Measurements from ENCODE around the gene KBTBD13.
"Not testable (repeated sequence)": the region's sequence is repeated elsewhere in the genome, so short reads cannot be mapped to it uniquely, and the experiment has no call there.

KBTBD13 gene

DNA sequence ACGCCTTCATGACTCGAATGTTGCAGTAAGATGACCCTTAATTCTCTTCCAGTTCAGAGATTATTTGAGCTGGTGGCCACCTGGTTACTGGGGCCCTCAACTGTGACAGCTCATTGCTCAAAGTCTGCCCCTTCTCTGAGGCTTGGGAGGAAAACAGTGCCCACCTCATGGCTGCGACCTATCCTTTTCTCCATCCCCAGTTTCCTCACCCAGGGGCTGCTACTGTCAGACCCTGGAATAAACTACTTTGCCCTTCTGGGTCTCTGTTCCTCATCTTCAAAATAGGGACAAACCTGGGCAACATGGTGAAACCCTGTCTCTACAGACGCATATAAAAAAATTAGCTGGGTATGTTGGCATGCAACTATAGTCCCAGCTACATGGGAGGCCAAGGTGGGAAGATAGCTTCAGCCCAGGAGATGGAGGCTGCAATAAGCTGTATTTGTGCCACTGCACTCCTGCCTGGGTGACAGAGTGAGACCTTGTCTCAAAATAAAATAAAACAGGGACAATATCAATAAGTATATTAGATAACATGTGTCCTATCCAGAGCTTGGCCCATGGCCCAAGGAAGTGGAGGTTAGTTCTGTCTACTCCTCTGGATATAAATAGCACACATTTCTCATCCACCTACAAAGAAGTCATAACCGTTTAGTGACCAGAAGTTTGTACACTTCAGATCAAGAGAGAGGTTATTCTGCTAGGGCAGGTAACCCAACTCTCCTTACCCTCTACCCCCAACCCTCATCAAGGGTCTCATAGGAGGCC is 6.6 kb upstream of the KBTBD13 start:
- no peak for DNase-seq (ENCODE audit: low spot score)

GRCh38 chr15:65071381-65071811 is 5.2 kb upstream of the KBTBD13 start:
- DNase-seq (ENCODE audit: low spot score) = no peak

GRCh38 chr15:65072027-65072426 is 4.5 kb upstream of the KBTBD13 start:
- no peak for DNase-seq (ENCODE audit: low spot score)

DNA sequence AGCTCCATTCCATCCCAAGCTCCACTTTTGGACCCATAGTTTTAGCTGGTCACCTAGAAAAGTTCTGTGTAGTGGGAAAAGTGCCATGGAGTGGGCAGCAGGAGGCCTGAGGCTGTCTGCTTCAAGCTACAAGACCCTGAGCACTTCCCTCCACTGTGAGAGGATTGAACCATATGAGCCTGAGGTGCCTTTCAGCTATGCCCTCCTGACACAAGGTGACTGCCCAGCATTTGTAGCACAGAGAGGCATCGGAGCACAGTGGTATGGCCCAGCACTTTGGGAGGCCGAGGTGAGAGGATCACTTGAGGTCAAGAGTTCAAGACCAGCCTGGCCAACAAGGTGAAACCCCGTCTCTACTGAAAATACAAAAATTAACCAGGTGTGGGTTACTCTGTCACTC is 3.9 kb upstream of the KBTBD13 start:
- DNase-seq (ENCODE audit: low spot score) = no peak

DNA sequence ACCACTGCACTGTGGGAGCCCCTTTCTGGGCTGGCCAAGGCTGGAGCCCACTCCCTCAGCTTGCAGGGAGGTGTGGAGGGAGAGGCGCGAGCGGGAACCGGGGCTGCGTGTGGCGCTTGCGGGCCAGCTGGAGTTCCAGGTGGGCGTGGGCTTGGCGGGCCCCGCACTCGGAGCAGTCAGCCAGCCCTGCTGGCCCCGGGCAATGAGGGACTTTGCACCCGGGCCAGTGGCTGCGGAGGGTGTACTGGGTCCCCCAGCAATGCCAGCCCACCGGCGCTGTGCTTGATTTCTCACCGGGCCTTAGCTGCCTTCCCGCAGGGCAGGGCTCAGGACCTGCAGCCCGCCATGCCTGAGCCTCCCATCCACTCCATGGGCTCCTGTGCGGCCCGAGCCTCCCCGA is 1.6 kb upstream of the KBTBD13 start:
- DNase-seq (ENCODE audit: low spot score) = not testable (repeated sequence)

- not testable (repeated sequence) for DNase-seq (ENCODE audit: low spot score)
These were observed 745 bp upstream of the KBTBD13 start for GRCh38 chr15:65075607-65076395.

GRCh38 chr15:65077291-65077980 is 890 bp downstream of the KBTBD13 start:
- no peak for DNase-seq (ENCODE audit: low spot score)

GRCh38 chr15:65077981-65078352 is 1.4 kb downstream of the KBTBD13 start:
- no peak for DNase-seq (ENCODE audit: low spot score)

GRCh38 chr15:65079580-65079979 is 3.0 kb downstream of the KBTBD13 start:
- no peak for DNase-seq (ENCODE audit: low spot score)

DNA sequence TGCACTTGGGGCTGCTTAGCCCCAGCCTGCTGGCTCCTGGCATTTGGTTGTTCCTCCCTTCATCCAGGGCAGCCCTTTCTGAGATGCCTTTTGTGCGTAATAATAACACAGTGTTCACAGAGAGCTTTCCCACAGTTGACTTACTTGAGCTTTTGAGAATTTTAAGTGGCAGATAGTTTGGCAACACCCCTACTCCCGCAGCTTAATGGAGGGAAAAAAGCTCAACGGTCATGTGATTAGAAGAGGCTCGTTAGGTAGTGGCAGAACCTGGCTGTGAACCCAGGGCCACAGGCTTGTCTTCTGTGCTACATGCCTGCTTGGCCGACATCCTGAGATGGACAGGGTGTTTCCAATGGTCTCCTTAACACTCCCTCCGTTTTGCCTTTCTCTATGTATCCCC is 4.7 kb downstream of the KBTBD13 start:
- DNase-seq (ENCODE audit: low spot score) = peak; percentile 55

DNA sequence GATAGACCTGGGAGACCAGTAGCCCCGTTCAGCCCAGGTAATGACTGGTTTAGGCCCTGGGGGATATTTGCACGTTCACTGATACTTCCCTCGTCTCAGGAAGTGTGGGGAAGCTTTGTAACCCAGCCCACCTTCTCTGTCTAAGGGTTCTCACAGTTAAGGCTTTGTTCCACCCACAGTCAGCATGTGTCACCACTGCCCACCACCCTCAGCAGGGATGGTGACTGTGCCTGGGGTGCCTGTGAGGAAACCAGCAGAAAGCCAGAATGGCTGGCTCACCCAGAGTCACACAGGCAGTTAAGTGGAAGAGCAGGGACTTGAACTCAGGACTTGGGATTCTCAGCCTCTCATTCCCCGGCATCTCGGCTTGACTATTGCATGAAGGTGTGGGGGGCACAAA is 5.2 kb downstream of the KBTBD13 start:
- no peak for DNase-seq (ENCODE audit: low spot score)

DNA sequence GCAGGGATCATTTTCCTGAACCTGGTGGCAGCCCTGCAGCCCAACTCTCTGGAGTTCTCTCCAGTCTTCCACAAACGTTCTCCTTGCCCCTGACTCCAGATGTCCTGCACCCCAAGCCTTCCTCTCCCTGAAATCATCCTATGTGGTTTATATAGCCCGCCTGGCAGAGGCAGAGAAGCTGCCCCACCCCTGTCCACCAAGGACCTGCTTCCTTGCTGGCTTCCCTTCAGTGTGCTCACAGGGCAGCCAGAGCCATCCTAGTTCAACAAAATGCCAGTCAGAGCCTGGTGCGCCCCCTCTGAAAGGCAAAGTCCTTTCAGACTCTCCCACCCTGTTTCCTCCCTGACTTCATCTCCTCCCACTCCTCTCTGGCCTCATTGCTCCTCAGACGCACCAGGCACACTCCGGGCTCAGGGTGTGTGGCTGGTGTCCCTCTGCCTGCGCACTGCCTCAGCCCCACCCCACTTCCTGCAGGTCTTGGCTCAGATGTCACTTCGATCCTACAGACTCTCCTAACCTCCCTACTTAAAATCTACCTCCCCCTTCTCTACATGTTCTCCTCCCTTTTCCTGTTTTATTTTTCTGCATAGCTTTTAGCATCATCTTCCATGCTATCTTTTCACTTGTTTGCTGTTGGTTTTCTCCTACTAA is 5.9 kb downstream of the KBTBD13 start:
- no peak for DNase-seq (ENCODE audit: low spot score)

DNA sequence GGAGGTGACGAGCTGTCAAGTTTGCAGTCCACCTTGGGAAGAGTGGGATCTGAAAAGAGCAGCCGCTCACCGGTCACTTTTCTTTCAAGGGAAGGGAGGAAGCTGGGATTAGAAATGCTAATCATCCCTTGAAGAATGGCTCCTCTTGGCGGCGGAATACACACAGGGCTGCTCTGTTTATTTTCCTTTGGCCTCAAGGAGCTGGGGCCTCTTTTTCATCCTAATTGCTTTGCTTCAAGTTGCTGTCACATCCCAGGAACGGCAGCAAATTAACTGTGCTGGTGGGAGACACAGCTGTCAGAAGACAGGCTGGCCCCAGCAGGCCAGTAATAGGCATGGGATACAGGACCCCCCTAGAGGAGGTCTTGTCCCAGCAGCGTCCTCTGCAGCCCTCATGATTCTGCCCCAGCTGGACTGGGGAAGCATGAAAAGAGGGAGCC is 6.7 kb downstream of the KBTBD13 start:
- DNase-seq (ENCODE audit: low spot score) = peak; percentile 74

- DNase-seq (ENCODE audit: low spot score) = no peak
These were observed 8.1 kb downstream of the KBTBD13 start for GRCh38 chr15:65084500-65085206.

- no peak for DNase-seq (ENCODE audit: low spot score)
These were observed 8.7 kb downstream of the KBTBD13 start for GRCh38 chr15:65085207-65085753.

GRCh38 chr15:65085990-65086679 is 9.6 kb downstream of the KBTBD13 start:
- no peak for DNase-seq (ENCODE audit: low spot score)

DNA sequence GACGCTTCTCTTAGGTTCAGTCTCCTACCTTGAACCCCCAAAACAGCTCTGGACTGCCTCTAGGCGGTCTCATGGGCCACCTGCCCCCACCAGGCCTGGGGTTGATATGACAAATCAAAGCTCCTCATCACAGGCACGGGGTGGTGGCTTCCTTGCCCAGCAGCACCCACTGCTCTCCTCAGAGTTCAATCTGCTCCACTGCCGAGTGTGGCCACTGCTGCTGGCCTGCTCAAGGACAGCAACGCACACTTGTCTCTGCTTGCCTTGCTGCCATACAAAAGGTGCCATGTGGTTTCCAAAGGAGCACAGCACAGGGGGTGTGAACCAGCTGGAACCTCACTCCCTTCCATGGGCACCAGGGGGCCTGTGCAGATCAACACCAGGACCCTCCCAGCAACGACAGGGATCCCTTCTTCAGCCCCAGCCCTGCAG is 10.2 kb downstream of the KBTBD13 start:
- no peak for DNase-seq (ENCODE audit: low spot score)

GRCh38 chr15:65087411-65087810 is 10.9 kb downstream of the KBTBD13 start:
- DNase-seq (ENCODE audit: low spot score) = no peak

DNA sequence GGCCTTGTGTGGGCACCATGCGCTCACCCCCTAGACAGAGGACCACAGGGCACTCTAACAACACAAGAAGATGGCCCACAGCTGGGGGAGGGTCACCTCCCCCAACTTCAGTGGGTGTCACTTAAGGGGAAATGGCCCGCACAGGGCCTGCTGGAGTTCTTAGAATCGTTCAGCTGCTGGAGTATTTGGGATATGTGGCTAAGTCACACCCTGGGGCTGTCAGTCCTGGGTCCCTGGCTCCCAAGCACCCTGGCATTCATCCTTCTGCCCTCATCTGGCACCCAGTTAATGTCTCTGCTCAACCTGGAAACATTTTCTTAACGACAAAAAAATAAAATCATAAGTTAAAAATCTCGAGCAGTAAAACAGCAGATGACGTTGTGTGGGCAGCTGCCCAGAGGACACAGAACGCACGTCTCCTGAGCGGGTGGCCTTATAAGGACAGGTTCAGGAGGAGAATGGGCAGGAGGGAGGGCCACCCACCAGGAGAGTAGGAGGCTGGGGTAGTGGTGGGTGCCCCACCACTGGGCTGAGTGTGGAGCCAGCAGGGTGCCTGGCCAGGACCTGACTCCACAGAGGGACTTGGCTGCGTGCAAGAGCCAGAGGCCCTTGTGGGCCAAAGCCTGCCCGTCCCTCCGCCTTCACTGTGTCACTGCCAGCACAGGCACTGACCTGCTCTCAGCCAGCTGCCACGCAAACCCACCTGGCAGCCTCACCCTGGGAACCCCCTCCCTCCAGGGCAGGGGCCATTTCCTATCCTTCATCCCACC is 11.5 kb downstream of the KBTBD13 start:
- DNase-seq (ENCODE audit: low spot score) = no peak

GRCh38 chr15:65088643-65089021 is 12.1 kb downstream of the KBTBD13 start:
- DNase-seq (ENCODE audit: low spot score) = no peak
